SU-DHL-6 (cell line): ENCODE data around the gene SH3GL2.

ENCODE experiments used
- EZH2phosphoT487 ChIP-seq: fragments of 200-600 bp; sonication (generic), shearing (Covaris generic); conservative IDR thresholded peaks from 2 replicates; pipeline ENCODE4 v1.6.1; 2018; ENCODE audit warnings: mild to moderate bottlenecking, antibody characterized with exemption, low read length, moderate library complexity, mixed read lengths
- TF ChIP-seq, protein P1 (sequence below): fragments of 200-600 bp; sonication (generic); IDR thresholded peaks from one replicate; pipeline ENCODE4 v1.5.1; 2017; ENCODE audit warnings: antibody characterized with exemption, mild to moderate bottlenecking, low read length, moderate library complexity; ENCODE audit not compliant: insufficient read depth, poor library complexity, severe bottlenecking

DNA sequence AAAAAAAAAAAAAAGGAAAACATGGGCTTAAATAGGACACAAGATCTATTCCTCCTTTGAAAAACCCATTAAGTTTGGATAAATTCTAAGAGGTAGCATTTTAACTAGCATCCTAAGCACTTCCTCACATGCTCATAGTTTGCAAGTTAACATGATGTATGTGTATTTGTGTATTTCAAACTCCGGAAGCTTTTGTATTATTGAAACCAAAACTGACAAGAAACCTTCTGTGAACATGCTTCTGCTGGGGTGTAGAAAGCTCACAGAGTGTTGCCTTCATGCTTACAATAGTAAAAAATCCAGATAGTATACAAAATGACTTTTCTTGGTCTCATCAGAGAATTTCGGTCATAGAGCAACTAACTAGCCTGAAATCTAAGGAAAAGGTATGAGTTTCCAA lies 103.8 kb downstream of the SH3GL2 start:
- TF ChIP-seq, protein P1, sequence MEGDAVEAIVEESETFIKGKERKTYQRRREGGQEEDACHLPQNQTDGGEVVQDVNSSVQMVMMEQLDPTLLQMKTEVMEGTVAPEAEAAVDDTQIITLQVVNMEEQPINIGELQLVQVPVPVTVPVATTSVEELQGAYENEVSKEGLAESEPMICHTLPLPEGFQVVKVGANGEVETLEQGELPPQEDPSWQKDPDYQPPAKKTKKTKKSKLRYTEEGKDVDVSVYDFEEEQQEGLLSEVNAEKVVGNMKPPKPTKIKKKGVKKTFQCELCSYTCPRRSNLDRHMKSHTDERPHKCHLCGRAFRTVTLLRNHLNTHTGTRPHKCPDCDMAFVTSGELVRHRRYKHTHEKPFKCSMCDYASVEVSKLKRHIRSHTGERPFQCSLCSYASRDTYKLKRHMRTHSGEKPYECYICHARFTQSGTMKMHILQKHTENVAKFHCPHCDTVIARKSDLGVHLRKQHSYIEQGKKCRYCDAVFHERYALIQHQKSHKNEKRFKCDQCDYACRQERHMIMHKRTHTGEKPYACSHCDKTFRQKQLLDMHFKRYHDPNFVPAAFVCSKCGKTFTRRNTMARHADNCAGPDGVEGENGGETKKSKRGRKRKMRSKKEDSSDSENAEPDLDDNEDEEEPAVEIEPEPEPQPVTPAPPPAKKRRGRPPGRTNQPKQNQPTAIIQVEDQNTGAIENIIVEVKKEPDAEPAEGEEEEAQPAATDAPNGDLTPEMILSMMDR = no peak
- TF ChIP-seq EZH2phosphoT487 = no peak
